ENCODE measurements around the gene EIPR1.

EIPR1 gene

DNA sequence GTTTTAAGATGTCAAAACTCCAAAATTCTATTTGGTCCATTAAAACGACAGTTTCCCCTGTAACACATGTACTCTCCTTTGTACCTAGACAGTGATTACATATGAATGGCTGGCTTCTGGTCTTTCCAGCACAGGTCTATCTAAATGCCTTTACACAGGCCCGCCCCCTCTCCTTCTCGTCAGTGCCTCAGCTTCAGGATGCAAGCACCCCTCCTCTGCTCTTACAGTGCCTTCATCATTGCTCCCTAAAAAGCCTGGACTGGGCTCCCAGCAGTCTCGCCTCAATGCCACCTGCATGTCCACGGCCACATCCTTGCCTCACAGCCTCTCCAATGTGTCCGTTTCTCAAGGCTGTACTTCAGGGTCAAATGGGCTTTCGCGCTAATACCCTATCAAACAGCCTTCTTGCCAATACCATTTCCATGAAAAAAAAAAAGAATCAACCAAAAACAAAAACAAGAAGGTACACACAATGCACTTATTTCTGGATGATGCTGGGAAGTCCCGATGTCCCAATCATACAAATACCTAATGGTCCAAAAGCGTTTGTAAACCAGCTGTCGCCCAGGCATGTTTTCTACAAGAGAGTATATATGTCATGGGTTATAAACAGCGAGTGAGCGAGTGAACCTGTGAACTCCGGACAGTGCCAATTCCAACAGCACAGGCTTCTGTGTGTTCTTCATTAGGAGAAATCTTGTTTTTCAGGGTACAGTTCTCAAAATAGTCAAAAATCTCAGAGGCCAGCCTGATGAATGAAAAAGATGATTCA is 77.2 kb downstream of the EIPR1 start:
- no peaks in the 10 kb centered on the region for H3K9me3 ChIP-seq (ENCODE audit: control insufficient read depth in 1 of 2, low read length in 2 of 2)
- no peak overlapping the region for H3K27ac ChIP-seq (ENCODE audit: low read length)
- H3K36me3 ChIP-seq (ENCODE audit: control insufficient read depth in 1 of 2, insufficient read depth in 2 of 2, low read length in 2 of 2) = peaks cover 0 to 4% of the 10 kb centered on the region in 2 donors
- no peak overlapping the region for H3K4me3 ChIP-seq (ENCODE audit: low read depth in 1 of 2, low read length in 2 of 2)
- no peaks in the 10 kb centered on the region for H3K27me3 ChIP-seq (ENCODE audit: low read depth, low read length)
- no peaks in the 10 kb centered on the region for H3K4me1 ChIP-seq (ENCODE audit: control insufficient read depth in 1 of 2, insufficient read depth in 2 of 2, low read length in 2 of 2)

GRCh38 chr2:3299703-3300102 is 77.9 kb downstream of the EIPR1 start:
- Histone ChIP-seq H3K9me3 (ENCODE audit: control insufficient read depth in 1 of 2, low read length in 2 of 2) (no peaks in the 10 kb centered on the region), H3K4me1 (ENCODE audit: control insufficient read depth in 1 of 2, insufficient read depth in 2 of 2, low read length in 2 of 2) (no peaks in the 10 kb centered on the region), H3K27ac (ENCODE audit: low read length) (no peak overlapping the region), H3K4me3 (ENCODE audit: low read depth in 1 of 2, low read length in 2 of 2) (no peak overlapping the region), H3K36me3 (ENCODE audit: control insufficient read depth in 1 of 2, insufficient read depth in 2 of 2, low read length in 2 of 2) (peaks cover 0 to 4% of the 10 kb centered on the region in 2 donors), H3K27me3 (ENCODE audit: low read depth, low read length) (no peaks in the 10 kb centered on the region)

GRCh38 chr2:3299130-3299529 is 78.5 kb downstream of the EIPR1 start:
- Histone ChIP-seq H3K27me3 (ENCODE audit: low read depth, low read length) (no peaks in the 10 kb centered on the region), H3K9me3 (ENCODE audit: control insufficient read depth in 1 of 2, low read length in 2 of 2) (no peaks in the 10 kb centered on the region), H3K4me3 (ENCODE audit: low read depth in 1 of 2, low read length in 2 of 2) (no peak overlapping the region), H3K27ac (ENCODE audit: low read length) (no peak overlapping the region), H3K36me3 (ENCODE audit: control insufficient read depth in 1 of 2, insufficient read depth in 2 of 2, low read length in 2 of 2) (peaks cover 0 to 4% of the 10 kb centered on the region in 2 donors), H3K4me1 (ENCODE audit: control insufficient read depth in 1 of 2, insufficient read depth in 2 of 2, low read length in 2 of 2) (no peaks in the 10 kb centered on the region)

DNA sequence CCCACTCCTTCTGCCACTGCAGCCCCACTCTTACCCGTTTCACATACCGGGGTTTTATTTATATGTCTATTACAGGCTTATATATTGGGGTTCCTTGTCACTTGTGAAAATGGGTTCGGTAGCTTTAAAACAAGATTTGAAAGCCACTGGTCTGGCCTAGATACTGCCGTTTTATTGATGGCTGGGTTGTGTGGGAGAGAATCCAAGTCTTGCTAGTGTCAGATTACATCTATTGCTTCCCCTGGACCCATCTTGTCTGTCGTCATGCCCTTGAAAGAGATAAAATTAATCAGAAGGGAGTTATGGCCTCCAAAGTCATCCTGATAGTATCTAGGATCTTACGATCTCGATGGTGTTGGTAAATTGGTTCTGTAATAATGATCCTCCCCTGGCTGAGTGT is 79.4 kb downstream of the EIPR1 start:
- H3K27ac ChIP-seq (ENCODE audit: low read length) = no peak overlapping the region
- H3K4me3 ChIP-seq (ENCODE audit: low read depth in 1 of 2, low read length in 2 of 2) = no peak overlapping the region
- H3K9me3 ChIP-seq (ENCODE audit: control insufficient read depth in 1 of 2, low read length in 2 of 2) = no peaks in the 10 kb centered on the region
- no peaks in the 10 kb centered on the region for H3K27me3 ChIP-seq (ENCODE audit: low read depth, low read length)
- H3K4me1 ChIP-seq (ENCODE audit: control insufficient read depth in 1 of 2, insufficient read depth in 2 of 2, low read length in 2 of 2) = no peaks in the 10 kb centered on the region
- peaks cover 0 to 4% of the 10 kb centered on the region in 2 donors for H3K36me3 ChIP-seq (ENCODE audit: control insufficient read depth in 1 of 2, insufficient read depth in 2 of 2, low read length in 2 of 2)

DNA sequence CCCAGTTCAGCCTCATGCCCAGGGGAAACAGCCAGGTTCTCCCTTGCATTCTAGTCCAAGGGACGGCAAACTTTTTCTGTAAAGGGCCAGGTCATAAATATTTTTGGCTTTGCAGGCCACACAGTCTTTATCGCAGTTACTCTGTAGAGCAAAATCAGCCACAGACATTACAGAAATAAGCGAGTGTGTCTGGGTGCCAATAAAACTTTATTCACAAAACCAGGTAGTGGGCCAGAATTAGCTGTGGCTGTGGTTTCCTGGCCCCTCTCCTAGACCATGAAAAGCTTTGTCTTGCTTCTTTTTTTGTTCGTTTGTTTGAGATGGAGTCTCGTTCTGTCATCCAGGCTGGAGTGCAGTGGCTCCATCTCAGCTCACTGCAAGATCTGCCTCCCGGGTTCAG is 80.1 kb downstream of the EIPR1 start:
- H3K4me1 ChIP-seq (ENCODE audit: control insufficient read depth in 1 of 2, insufficient read depth in 2 of 2, low read length in 2 of 2) = no peaks in the 10 kb centered on the region
- no peaks in the 10 kb centered on the region for H3K9me3 ChIP-seq (ENCODE audit: control insufficient read depth in 1 of 2, low read length in 2 of 2)
- peaks cover 0 to 3% of the 10 kb centered on the region in 2 donors for H3K36me3 ChIP-seq (ENCODE audit: control insufficient read depth in 1 of 2, insufficient read depth in 2 of 2, low read length in 2 of 2)
- H3K27ac ChIP-seq (ENCODE audit: low read length) = no peak overlapping the region
- no peaks in the 10 kb centered on the region for H3K27me3 ChIP-seq (ENCODE audit: low read depth, low read length)
- no peak overlapping the region for H3K4me3 ChIP-seq (ENCODE audit: low read depth in 1 of 2, low read length in 2 of 2)

- no peak overlapping the region for H3K27ac ChIP-seq (ENCODE audit: low read length)
- no peaks in the 10 kb centered on the region for H3K27me3 ChIP-seq (ENCODE audit: low read depth, low read length)
- H3K36me3 ChIP-seq (ENCODE audit: control insufficient read depth in 1 of 2, insufficient read depth in 2 of 2, low read length in 2 of 2) = no peaks in the 10 kb centered on the region
- no peaks in the 10 kb centered on the region for H3K9me3 ChIP-seq (ENCODE audit: control insufficient read depth in 1 of 2, low read length in 2 of 2)
- H3K4me1 ChIP-seq (ENCODE audit: control insufficient read depth in 1 of 2, insufficient read depth in 2 of 2, low read length in 2 of 2) = no peaks in the 10 kb centered on the region
- H3K4me3 ChIP-seq (ENCODE audit: low read depth in 1 of 2, low read length in 2 of 2) = no peak overlapping the region
Measured at GRCh38 chr2:3296182-3296972, 81.2 kb downstream of the EIPR1 start.

- Histone ChIP-seq H3K9me3 (ENCODE audit: control insufficient read depth in 1 of 2, low read length in 2 of 2) (no peaks in the 10 kb centered on the region), H3K4me1 (ENCODE audit: control insufficient read depth in 1 of 2, insufficient read depth in 2 of 2, low read length in 2 of 2) (no peaks in the 10 kb centered on the region), H3K27ac (ENCODE audit: low read length) (no peak overlapping the region), H3K36me3 (ENCODE audit: control insufficient read depth in 1 of 2, insufficient read depth in 2 of 2, low read length in 2 of 2) (no peaks in the 10 kb centered on the region), H3K4me3 (ENCODE audit: low read depth in 1 of 2, low read length in 2 of 2) (no peak overlapping the region), H3K27me3 (ENCODE audit: low read depth, low read length) (no peaks in the 10 kb centered on the region)
Measured at GRCh38 chr2:3294493-3294892, 83.1 kb downstream of the EIPR1 start.

- H3K27ac ChIP-seq (ENCODE audit: low read length) = no peak overlapping the region
- no peak overlapping the region for H3K4me3 ChIP-seq (ENCODE audit: low read depth in 1 of 2, low read length in 2 of 2)
- no peaks in the 10 kb centered on the region for H3K27me3 ChIP-seq (ENCODE audit: low read depth, low read length)
Measured at GRCh38 chr2:3294069-3294468, 83.5 kb downstream of the EIPR1 start.

GRCh38 chr2:3293221-3293620 is 84.4 kb downstream of the EIPR1 start:
- Histone ChIP-seq H3K27me3 (ENCODE audit: low read depth, low read length) (no peaks in the 10 kb centered on the region), H3K4me1 (ENCODE audit: control insufficient read depth in 1 of 2, insufficient read depth in 2 of 2, low read length in 2 of 2) (no peaks in the 10 kb centered on the region), H3K4me3 (ENCODE audit: low read depth in 1 of 2, low read length in 2 of 2) (no peak overlapping the region), H3K9me3 (ENCODE audit: control insufficient read depth in 1 of 2, low read length in 2 of 2) (no peaks in the 10 kb centered on the region), H3K27ac (ENCODE audit: low read length) (no peak overlapping the region), H3K36me3 (ENCODE audit: control insufficient read depth in 1 of 2, insufficient read depth in 2 of 2, low read length in 2 of 2) (no peaks in the 10 kb centered on the region)

More at GRCh38 chr2:3294069-3294468, 83.5 kb downstream of the EIPR1 start:
- H3K36me3 ChIP-seq (ENCODE audit: control insufficient read depth in 1 of 2, insufficient read depth in 2 of 2, low read length in 2 of 2) = no peaks in the 10 kb centered on the region
- no peaks in the 10 kb centered on the region for H3K9me3 ChIP-seq (ENCODE audit: control insufficient read depth in 1 of 2, low read length in 2 of 2)
- no peaks in the 10 kb centered on the region for H3K4me1 ChIP-seq (ENCODE audit: control insufficient read depth in 1 of 2, insufficient read depth in 2 of 2, low read length in 2 of 2)

DNA sequence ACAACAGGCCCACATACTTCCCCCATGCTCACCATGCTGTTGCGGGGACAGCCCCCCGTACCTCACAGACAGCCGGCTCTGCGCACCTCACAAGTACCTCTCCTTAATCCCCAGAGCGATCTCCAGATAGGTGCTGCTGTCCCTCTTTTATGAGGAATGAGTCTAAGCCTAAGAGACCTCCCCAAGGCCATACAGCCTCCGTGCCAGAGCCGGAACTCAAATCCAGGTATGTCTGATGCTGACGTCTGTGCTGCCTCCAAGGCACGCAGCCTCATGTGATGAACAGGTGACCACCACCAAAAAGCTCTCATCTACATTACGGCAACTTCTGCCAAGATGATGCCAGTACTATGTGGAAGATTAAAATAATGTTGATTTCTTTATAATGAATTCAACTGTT is 85.2 kb downstream of the EIPR1 start:
- Histone ChIP-seq H3K4me1 (ENCODE audit: control insufficient read depth in 1 of 2, insufficient read depth in 2 of 2, low read length in 2 of 2) (no peaks in the 10 kb centered on the region), H3K36me3 (ENCODE audit: control insufficient read depth in 1 of 2, insufficient read depth in 2 of 2, low read length in 2 of 2) (no peaks in the 10 kb centered on the region), H3K4me3 (ENCODE audit: low read depth in 1 of 2, low read length in 2 of 2) (no peak overlapping the region), H3K9me3 (ENCODE audit: control insufficient read depth in 1 of 2, low read length in 2 of 2) (no peaks in the 10 kb centered on the region), H3K27me3 (ENCODE audit: low read depth, low read length) (no peaks in the 10 kb centered on the region), H3K27ac (ENCODE audit: low read length) (no peak overlapping the region)

DNA sequence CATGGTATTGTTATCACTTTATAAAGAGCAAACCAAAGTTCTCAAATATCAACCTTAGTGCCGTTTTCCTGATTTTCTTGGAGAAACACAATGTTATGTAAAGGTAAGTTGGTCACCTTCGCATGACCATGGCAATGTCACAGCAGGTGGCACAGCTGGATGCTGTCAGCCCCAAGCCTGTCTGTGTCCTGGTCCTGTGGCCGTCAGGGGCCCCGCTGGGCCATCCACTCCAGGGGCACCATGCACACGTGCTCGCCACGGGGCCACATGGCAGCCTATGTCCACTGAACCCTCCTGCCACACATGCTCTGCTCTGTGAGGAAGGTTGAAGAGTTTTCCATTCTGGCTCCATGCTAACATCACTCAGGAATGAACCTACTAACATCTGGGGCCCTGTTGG is 85.9 kb downstream of the EIPR1 start:
- Histone ChIP-seq H3K4me1 (ENCODE audit: control insufficient read depth in 1 of 2, insufficient read depth in 2 of 2, low read length in 2 of 2) (no peaks in the 10 kb centered on the region), H3K27ac (ENCODE audit: low read length) (no peak overlapping the region), H3K27me3 (ENCODE audit: low read depth, low read length) (no peaks in the 10 kb centered on the region), H3K4me3 (ENCODE audit: low read depth in 1 of 2, low read length in 2 of 2) (no peak overlapping the region), H3K36me3 (ENCODE audit: control insufficient read depth in 1 of 2, insufficient read depth in 2 of 2, low read length in 2 of 2) (no peaks in the 10 kb centered on the region), H3K9me3 (ENCODE audit: control insufficient read depth in 1 of 2, low read length in 2 of 2) (no peaks in the 10 kb centered on the region)
